ENCODE data around the gene GOLGA2.

The GOLGA2 gene

DNA sequence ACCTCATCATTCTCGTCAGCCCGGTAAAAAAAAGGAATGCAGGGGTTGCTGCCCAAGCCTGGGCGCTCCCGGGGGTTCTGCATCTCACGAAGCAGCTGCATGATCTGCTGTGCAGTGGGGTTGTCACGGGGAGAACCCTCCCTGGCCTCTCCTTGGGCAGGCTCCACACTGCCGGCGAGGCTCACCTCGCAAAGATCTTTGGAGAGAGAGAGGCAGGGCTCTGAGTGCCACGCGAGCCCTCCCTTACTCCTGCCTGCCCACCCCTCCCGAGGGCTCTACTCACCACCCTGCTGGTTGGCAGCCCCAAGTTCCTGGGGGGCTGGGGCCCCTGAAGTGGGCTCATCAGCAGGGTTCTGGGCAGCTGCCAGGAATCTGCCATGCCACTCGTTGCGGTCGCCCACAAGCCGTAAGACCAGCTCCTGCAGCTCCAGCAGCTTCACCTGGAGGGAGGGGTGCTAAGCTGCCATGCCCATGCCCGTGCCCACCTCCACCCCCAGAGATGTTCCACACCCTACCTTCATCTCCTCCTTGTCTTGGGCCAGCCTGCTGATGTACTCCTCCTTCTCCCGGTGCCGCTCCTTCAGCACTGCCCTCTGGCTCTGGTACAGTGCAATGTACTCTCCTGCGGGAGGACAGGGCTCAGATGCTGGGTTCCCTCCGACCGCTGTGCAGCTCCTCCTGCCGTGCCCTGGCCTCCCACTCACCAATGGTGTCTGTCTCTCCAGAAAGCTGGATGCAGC, 18.6 kb downstream of the GOLGA2 start:
- no peak for DNase-seq (ENCODE audit: low read depth)

DNA sequence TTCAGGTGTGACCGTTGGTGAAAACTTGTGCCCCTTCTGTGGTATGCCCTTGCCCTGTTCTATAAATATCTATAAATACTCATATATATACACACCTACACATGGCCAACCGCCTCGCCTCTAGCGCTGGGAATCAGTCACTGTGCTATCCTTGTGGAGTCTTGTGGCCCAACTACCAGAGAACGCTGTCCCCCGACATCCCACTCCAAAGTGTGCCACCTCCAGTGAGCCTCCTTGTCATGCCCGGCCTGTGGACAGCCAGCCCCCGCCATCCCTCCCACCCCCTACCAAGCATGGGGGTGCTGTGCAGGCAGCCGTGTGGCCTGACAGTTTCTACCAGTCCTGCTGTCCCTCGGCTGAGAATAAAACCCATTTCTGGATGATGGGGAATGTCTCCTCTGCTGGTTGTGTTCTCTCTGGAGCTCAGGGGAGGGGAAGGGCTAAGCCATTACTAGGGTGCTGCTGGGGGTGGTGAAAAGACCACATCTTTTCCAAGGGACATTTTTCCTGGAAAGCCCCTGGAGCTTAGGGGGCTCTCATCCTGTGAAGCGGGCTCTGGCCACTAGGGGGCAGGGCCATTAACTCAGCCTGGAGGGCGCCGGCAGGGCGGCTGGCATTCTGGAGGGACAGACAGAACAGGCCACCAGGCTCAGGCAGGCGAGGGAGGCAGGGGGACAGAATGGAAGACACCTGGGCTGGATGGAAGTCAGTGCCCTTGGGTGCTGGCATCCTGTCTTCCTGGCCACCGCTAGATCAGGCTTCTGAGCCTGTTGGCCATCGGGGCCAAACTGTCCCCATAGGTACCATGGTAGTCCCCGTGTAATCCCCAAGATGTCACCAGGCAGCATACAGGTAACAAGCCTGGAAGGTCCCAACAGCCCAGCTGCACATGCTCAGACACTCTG, 20.7 kb downstream of the GOLGA2 start:
- no peak for DNase-seq (ENCODE audit: low read depth)

DNA sequence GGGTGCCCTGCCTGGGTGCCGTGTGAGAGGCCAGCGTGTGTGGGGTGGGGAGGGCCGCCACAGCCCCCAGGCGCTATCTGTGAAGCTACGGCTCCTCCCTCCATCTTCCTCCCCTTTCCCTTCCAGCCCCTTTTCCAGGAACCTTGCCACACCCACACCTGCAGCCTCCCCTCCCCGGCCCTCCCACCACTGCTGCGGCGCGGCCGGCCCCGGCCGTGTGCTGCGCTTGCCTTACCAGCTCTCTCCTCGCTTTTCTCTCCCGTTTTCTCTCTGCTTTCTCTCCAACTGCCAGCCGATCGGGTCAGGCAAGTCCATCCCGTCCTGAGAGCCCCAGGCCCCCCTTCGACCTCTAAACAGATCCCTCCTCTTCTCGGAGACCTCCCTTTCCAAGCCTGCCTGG, 21.4 kb downstream of the GOLGA2 start:
- DNase-seq (ENCODE audit: low read depth), result no peak

DNA sequence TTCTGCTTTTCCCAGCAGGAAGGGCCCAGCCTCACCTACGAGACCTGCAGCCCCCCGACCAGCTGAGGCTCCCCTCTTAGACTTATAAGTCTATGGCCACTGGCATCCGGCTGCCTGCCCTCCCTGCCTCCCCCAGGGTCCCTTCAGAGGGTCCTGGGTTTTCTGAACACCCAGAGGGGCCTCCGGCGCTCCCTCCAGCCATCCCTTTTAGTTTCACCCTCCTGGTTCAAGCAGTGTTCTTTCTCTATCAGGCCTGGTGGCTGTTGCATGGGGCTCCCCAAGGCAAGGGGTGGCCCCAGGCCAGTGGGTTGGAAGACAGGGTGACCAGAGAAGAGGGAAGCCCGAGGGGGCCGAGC, 21.8 kb downstream of the GOLGA2 start:
- no peak for DNase-seq (ENCODE audit: low read depth)

DNA sequence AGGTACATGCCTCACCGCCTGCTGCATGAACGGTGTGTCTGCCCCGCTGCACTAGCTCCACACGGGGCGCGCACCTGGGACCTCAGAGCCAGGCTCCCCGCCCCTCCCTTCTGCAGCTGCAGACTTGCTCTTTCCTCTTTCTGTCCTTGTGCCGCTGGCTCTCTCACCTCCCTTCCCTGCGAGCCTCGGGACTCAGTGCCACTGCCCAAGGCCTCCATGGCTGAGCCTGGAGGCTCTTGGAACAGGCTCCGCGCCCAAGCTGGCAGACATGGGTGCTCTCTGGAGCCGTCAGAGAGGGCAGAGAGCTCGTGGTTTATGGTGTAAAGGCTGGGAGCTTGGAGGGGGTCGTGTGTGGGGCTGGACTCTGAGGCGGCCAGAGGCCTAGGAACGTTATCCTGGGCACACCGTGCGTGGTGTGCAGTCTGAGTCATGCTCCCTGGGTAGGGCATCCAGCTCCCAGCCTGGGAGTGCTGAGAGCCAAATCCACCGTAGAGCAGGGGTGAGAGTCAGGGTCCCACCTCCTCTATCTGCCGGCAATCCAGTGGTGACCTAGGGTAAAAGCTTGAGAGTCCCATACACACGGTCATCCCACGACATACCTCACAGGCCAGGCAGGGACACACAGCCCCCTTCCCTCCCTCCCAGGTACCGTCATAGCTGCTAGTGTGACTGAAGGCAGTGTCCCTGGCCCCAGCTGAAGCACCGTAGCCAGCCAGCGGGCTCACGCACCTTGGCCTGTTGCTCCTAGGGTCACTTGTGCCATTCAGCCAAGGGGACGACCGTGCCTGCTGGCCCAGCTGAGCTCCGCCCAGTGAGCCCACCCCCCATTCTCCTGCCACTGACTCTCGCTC, 22.4 kb downstream of the GOLGA2 start:
- no peak for DNase-seq (ENCODE audit: low read depth)

DNA sequence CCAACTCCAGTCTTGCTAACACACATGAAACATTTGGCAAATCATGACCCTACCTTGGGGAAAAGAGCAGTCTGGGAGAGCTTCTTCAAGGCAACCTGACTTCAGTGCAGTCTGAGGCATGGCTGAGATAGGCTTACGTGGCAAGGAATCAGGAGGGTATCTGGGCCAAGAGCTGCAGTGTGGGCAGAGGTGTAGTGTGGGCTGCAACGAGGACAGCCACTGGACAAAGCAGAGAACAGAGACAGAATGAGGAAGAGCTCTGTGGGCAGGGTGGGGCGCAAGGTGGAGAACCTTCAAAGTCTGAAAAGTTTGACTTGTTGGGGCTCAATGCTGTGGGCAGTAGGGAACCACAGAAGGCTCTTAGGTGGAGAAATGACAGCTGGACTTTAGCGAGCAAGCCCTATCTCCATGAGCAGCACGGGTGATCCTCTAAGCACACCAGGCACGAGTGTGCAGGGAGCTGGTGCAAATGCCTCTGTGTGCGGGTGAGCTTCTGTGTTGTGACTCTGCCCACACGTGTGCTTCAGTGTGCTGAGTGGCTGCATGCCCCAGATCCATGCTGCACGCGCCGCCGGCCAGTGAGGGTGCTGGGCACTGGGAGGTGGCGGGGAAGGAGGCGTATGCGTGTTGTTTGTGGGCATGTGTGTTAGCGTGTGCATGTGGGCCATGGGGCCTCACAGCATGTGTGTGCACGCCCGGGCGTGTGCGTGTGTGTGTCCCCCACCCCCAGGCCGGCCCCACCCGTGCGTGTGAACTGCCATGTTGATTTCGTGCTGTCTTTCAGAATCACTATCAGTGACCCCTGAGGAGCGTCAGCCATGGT, 23.3 kb downstream of the GOLGA2 start:
- no peak for DNase-seq (ENCODE audit: low read depth)

DNA sequence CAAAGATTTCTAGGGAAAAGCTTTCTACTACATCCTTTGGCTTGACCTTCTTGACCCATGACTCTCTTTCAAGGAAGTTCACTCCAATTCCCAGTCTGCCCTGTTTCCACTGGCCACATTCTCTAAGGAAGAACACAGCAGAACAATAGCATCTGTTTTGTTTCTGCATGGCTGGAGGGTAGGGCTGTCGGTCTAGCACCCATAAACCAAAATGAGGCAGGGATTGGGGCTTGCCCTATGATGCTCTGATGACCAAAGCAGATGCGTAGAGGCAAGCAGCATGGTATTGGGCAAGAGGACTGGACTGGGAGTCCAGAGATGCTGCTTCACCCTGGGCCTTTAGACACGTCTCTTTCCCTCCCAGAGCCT, 24.1 kb downstream of the GOLGA2 start:
- no peak for DNase-seq (ENCODE audit: low read depth)

DNA sequence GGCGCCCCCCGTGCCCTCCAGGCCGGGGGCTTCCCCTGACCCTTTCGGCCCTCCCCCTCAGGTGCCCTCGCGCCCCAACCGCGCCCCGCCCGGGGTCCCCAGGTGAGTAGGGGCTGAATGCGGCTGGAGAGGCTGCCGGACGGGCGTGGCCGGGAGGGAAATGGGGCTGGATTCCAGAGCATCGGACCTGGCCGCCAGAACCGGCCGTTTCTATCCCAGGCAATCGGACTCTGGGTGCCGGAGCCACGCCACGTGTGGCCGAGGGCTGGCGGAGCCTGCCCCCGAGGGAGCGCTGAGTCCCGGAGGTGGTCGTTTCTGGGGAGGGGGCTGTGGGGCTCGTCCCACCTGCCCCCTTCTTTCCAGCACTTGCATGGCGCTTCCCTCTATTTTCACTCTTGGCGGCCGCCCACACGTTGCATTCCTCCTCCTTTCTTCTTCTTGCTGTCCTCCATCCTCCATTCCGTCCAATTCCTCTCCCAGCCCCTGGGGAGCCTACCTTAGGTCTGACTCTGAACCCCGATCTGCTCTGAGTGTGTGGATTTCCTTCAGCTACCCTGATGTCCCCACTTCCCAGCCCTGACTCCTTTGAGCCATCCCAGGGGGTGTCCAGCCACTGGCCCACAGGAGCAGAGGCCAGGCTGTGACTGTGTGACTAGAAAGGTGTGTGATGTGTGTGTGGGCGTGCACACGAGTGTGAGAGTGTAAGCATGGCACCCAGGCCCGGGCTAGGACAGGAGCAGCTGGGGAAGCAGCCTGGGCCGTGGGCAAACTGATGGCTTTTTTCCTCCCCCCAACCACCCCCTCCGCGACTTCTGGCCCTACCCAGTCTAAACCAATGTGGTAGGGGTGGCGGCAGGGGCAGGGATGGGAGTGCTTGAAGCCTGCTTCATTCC, 24.7 kb downstream of the GOLGA2 start:
- no peak for DNase-seq (ENCODE audit: low read depth)

DNA sequence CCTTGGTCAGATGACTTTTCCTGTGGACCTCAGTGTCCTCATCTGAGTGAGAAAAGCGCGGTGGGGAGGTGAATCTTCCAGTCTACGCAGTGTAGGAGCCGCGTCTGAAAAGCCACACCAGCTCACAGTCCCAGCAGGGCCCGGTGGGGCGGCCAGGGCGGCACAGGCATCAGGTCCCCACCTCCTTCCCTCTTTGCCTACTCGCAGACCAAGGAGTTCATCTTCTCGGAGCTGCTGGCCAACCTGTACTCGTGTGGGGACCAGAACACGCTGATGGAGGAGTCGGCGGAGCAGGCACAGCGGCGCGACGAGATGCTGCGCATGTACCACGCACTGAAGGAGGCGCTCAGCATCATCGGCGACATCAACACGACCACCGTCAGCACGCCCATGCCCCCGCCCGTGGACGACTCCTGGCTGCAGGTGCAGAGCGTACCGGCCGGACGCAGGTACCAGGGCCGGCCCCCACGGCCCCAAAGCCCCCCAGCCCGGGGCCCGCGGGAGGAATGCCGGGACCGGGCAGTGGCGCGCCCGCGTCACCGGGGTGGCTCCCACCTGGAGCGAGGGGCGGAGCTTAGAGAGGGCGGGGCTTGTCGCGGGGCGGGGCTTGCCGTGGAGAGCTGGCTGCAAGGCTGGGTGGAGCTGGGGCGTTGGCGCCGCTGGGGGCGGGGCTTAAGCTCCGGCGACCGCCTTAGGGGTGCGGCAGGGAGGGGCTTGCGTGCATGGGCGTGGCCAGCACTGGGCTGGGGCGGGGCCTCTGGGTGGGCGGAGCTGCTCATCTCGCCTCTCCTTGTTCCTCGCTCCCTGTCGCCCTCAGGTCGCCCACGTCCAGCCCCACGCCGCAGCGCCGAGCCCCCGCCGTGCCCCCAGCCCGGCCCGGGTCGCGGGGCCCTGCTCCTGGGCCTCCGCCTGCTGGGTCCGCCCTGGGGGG, 25.6 kb downstream of the GOLGA2 start:
- DNase-seq (ENCODE audit: low read depth), result no peak

DNA sequence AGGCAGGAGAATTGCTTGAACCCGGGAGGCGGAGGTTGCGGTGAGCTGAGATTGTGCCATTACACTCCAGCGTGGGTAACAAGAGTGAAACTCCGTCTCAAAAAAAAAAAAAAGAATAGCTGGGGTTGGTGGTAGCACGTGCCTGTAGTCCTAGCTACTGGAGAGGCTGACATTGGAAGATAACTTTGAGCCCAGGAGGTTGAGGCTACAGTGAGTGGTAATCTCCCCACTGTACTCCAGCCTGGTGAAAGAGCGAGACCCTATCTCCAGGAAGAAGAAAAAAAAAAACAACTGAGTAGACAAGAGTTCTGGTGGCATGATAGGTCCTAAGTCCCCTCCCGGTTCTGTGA, 26.3 kb downstream of the GOLGA2 start:
- no peak for DNase-seq (ENCODE audit: low read depth)

DNA sequence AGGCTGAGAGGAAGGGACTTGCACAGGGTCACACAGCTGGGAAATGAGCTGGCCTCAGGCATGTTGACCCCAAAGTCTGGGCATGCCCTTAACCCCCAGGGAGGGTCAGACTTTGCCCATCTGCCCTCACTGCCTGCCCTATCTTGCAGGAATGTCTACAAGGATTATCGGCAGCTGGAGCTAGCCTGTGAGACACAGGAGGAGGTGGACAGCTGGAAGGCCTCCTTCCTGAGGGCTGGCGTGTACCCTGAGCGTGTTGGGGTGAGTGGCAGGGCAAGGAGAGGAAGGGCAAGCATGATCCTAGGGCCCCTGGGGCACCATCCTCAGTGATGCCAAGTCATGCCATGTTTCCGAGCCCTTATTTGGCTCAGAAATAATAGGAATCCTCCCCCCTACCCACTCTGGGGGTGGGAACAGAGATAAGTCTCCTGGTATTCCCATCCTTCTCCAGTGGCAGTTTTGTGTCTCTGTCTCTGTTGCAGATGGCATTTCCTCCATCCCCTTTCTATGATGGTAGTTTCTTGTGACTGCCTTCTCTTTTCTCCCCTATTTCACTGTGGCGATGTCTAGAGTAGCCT, 28.5 kb downstream of the GOLGA2 start:
- no peak for DNase-seq (ENCODE audit: low read depth)

DNA sequence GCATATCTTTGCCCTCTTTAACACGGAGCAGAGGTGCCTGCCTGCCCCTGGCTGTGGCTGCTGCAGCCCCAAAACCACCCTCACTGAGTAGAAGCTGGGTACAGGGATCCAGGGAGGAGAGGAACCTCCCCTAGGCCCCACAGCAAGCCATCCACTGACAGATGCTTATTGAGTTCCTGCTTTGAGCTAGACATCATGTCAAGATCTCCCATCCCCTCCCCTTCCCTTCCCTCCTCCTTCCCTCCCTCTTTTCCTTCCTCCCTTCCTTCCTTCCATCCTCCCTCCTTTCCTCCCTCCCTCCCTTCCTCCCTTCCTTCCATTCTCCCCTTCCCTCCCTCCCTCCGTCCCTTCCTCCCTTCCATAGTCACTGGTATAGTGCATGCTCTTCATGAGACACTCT, 29.3 kb downstream of the GOLGA2 start:
- DNase-seq (ENCODE audit: low read depth), result no peak

DNA sequence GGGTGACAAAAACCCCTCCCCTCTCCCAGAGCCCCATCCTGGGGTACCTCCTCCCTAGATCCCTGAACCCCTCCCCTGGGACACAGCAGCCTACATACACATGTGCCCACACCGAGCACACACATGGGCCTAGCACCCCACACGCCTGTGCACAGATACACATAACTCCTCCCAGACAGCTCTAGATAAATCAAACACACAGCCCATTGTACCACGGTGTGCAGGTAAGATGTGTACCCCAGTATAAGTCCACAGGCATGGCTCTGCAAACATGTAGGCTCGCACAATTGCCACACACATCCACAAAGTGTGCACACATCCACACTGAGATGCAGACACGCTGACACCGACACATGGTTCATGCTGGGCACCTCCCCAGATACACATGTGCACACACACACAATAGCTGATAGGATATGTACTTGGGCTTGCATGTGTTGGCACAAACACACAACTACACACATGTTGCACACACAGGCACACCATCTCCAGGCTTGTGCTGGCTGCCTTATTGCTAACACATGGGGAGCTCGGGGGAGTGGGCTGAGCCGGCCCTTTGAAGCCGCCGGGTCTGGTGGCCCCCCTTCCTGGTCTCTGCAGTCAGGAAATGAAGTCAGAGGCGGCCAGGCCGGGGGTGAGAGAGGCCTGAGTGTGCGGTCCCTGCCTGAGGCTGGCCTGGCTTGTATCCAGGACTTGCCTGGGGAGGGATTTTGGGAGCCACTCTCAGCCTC, 30.2 kb downstream of the GOLGA2 start:
- peak; percentile 35 for DNase-seq (ENCODE audit: low read depth)

DNA sequence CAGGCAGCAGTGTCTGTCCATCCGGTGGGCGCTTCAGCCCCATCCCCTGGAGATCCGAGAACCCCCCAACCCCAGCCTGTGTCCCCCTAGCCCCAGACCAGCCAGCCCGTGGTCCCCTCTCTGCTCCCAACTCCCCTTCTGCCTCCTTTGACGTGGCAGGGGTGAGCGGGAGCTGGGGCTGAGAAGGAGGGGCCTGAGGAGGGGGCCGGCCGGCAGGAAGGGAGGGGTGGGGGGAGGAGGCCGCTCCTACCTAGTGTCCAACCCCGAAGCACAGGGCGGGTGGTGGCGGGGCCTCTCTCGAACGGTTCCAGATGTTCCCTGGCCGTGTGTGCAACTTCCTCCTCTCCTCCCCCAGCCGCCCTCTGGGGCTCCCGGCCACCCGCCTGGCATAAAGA, 31.0 kb downstream of the GOLGA2 start:
- DNase-seq (ENCODE audit: low read depth), result peak; percentile 37

DNA sequence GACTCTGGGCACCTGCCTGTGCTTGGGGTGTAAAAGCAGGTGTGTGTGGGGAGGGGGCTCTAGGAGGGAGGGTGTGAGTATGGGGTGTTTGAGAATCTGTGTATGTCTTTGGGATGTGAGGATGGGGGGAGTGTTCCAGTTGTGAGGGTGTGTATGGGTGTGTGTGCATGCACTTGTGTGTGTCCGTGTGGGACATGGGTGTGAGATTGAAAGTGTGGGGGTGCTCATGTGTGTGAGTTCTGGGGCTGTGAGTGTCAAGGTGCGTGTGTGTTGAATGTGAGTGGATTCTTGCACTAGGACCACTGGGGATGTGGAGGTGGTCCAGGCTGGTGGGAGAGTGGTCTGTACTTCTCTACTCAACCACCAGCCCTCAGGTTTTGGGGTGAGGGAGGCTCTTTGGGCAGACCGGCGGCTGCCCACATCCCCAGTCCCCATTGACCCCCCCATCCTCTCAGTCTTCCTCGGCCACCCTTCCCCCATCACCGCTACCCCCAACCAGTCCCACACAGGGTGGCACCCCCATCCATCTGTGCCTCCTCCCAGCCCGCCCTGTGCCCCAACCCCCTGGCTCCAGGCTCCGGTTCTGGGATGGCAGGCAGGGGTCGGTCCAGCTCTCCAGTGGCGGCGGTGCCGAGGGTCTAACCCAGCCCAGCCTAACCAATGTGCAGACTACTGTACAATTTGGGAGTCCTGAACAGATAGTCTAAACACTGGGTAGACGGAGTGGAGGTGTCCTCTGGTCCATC, 31.5 kb downstream of the GOLGA2 start:
- no peak for DNase-seq (ENCODE audit: low read depth)

DNA sequence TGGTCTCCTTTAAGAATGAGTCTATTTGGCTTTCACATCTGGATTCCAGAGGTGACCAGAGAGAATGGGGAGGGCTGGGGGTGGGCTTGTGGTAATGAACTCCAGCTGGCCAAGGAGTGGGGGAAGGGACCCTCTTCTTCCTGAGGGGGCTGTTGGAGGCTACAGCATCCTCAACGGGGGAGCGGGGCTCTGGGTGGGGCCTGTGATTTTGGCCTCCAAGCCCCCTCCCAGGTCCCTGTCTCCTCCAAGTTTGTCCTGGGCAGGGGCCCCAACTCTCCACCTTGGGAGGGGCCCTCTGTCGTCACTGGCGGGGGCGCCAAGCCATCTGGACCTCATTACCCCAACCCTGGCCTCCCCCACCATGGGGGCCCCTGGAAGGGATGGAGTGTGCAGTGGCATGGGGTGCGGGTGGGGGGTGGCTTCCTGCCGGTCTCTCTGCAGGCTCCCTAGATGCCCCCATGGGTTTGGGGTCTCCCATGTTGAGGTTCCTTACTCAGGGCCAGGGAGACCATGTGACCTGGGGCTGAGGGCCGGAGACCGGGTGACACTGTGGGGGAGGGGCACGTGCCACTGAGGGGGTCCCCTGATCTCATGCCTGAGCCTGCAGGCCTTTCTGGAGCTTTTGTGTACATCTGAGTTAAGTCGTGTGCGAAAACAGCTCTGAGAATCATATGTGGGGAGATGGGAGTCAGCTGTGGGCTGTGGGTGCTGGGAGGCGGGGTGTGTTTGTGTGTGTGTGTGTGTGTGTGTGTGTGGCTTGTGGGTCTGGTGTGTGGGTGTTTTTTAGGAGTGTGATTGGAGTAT, 32.4 kb downstream of the GOLGA2 start:
- DNase-seq (ENCODE audit: low read depth), result no peak

DNA sequence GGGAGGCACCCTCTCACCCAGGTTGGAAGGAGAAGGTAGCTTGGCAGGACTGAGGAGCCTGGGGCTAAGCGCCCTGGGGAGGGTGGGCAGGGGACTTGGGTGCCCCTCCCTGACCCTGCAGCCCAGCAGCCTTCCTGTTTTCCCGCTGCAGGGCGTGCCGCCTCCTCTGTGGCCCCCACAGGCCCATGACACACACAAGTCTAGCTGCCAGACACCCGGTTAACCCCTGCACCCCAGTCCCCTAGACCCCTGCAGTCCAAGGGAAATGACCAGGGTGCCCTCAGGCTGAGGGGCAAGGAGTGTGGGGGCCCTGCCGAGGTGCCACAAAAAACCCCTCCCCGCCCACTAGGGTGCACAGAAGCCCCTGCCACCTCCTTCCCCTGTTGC, 33.0 kb downstream of the GOLGA2 start:
- no peak for DNase-seq (ENCODE audit: low read depth)

All from non-pigmented ciliary epithelial cell (primary cell).